Stimulated activated CD4-positive, alpha-beta T cell treated with anti-CD3 and anti-CD28 coated beads, Interleukin-12 subunit alpha, Interleukin-12 subunit beta, amount 100 ng/mL, for 24 hours (primary cell): ENCODE measurements around the gene CERS6.

Experiments
- DNase-seq, 2 experiments: peaks; one replicate each; pipeline ENCODE4 v3.0.0-alpha.2; 2020; ENCODE audit warnings: low read depth in 2 of 2

The CERS6 gene

GRCh38 chr2:168600949-168601348 is 144.9 kb downstream of the CERS6 start:
- DNase-seq = no peak

- no peak for DNase-seq
These were observed 145.7 kb downstream of the CERS6 start for GRCh38 chr2:168601741-168602140.

- DNase-seq = no peak
These were observed 146.3 kb downstream of the CERS6 start for GRCh38 chr2:168602379-168602778.

GRCh38 chr2:168602846-168603401 is 146.9 kb downstream of the CERS6 start:
- DNase-seq = no peak

GRCh38 chr2:168603439-168603961 is 147.4 kb downstream of the CERS6 start:
- no peak for DNase-seq

- DNase-seq = no peak
These were observed 148.2 kb downstream of the CERS6 start for GRCh38 chr2:168604252-168604651.

- DNase-seq = no peak
These were observed 151.9 kb downstream of the CERS6 start for GRCh38 chr2:168607992-168608391.

- no peak for DNase-seq
These were observed 152.7 kb downstream of the CERS6 start for GRCh38 chr2:168608796-168609195.

- no peak for DNase-seq
These were observed 155.0 kb downstream of the CERS6 start for GRCh38 chr2:168611091-168611490.

GRCh38 chr2:168611896-168612650 is 156.0 kb downstream of the CERS6 start:
- no peak for DNase-seq

GRCh38 chr2:168612719-168613118 is 156.6 kb downstream of the CERS6 start:
- DNase-seq = no peak

- no peak for DNase-seq
These were observed 157.5 kb downstream of the CERS6 start for GRCh38 chr2:168613551-168613950.

GRCh38 chr2:168614172-168615018 is 158.3 kb downstream of the CERS6 start:
- peak in 1 of 2 experiments; percentile 5 for DNase-seq

GRCh38 chr2:168620554-168620953 is 164.5 kb downstream of the CERS6 start:
- DNase-seq = no peak

GRCh38 chr2:168622559-168622958 is 166.5 kb downstream of the CERS6 start:
- no peak for DNase-seq

GRCh38 chr2:168624028-168624427 is 168.0 kb downstream of the CERS6 start:
- DNase-seq = no peak

GRCh38 chr2:168626096-168626495 is 170.0 kb downstream of the CERS6 start:
- no peak for DNase-seq

GRCh38 chr2:168626647-168627046 is 170.6 kb downstream of the CERS6 start:
- DNase-seq = no peak

GRCh38 chr2:168632709-168633121 is 176.6 kb downstream of the CERS6 start:
- DNase-seq = no peak

- DNase-seq = no peak
These were observed 177.1 kb downstream of the CERS6 start for GRCh38 chr2:168633200-168633599.

- DNase-seq = no peak
These were observed 177.8 kb downstream of the CERS6 start for GRCh38 chr2:168633895-168634294.

GRCh38 chr2:168635065-168635577 is 179.0 kb downstream of the CERS6 start:
- DNase-seq = no peak
